Gastroesophageal sphincter (tissue), 4 donors: ENCODE results near the gene RSRC1. TPM values are rescaled to one million over a fixed set of nuclear protein-coding genes. Genes with fewer than 3 reads are reported as not detected.
"Not testable (repeated sequence)": the region's sequence is repeated elsewhere in the genome, so short reads cannot be mapped to it uniquely, and the experiment has no call there.

Experiments
- ATAC-seq: fragments of 150-250 bp; one replicate; pipeline ENCODE4 v1.9.1; 2016; ENCODE audit warnings: mild to moderate bottlenecking, moderate library complexity
- H3K27ac ChIP-seq, 4 donors: fragments of 200-600 bp; sonication (generic) in 3 of 4; 1 replicate in 3 of 4; 2 replicates in 1 of 4; pipeline ENCODE4 v1.5.1; 2016 to 2019
- H3K27me3 ChIP-seq: fragments of 200-600 bp; sonication (generic); one replicate; pipeline ENCODE4 v1.5.1; 2019
- H3K36me3 ChIP-seq, 2 donors: fragments of 200-600 bp; sonication (generic); one replicate each; pipeline ENCODE4 v1.5.1; 2019; ENCODE audit warnings: control low read depth in 1 of 2
- H3K4me1 ChIP-seq, 3 donors: fragments of 200-600 bp; sonication (generic); 1 replicate in 2 of 3; 2 replicates in 1 of 3; pipeline ENCODE4 v1.5.1; 2016 to 2019; ENCODE audit warnings: control low read depth in 2 of 3
- H3K4me3 ChIP-seq, 2 donors: fragments of 200-600 bp; sonication (generic); one replicate each; pipeline ENCODE4 v1.5.1; 2019; ENCODE audit warnings: mild to moderate bottlenecking in 1 of 2, moderate library complexity in 1 of 2
- H3K9me3 ChIP-seq, 3 donors: fragments of 200-600 bp; sonication (generic); one replicate each; pipeline ENCODE4 v1.5.1; 2017 to 2019; ENCODE audit warnings: control low read depth in 2 of 3
- CTCF ChIP-seq, 4 experiments: fragments of 200-600 bp in 2 of 4; fragments of 450-650 bp in 2 of 4; sonication (generic) in 1 of 4; IDR thresholded peaks; one replicate each; pipeline ENCODE4 v1.5.1; 2017 to 2019; ENCODE audit warnings: antibody characterized with exemption in 4 of 4, mild to moderate bottlenecking in 2 of 4, moderate library complexity in 2 of 4
- EP300 ChIP-seq: sonication (generic); formaldehyde crosslinking; IDR thresholded peaks from one replicate; pipeline ENCODE4 v1.6.1; 2017; ENCODE audit warnings: antibody characterized with exemption, mild to moderate bottlenecking
- POLR2A ChIP-seq, 2 donors: fragments of 450-650 bp; IDR thresholded peaks; one replicate each; pipeline ENCODE4 v1.6.1; 2017; ENCODE audit warnings: antibody characterized with exemption in 2 of 2, mild to moderate bottlenecking in 2 of 2, moderate library complexity in 1 of 2
- POLR2AphosphoS5 ChIP-seq: sonication (generic); formaldehyde crosslinking; IDR thresholded peaks from one replicate; pipeline ENCODE4 v1.6.1; 2017; ENCODE audit warnings: antibody characterized with exemption
- WGBS, 2 donors: methylation state at CpG; one replicate each; pipeline ENCODE4 v1.1.5; 2018; ENCODE audit warnings: low coverage in 1 of 2; 5-methylcytosine and 5-hydroxymethylcytosine counted together
- total RNA-seq, 4 donors: library from RNA; depleted of rRNA; stranded (reverse); fragments of >200 nt; gene quantifications; one replicate each; pipeline ENCODE4 v1.1.0, GENCODE V29; 2016

Gene RSRC1
- total RNA-seq, 4 donors from 2014 or later, result 40.6 to 66.0 (median 43.9) TPM

DNA sequence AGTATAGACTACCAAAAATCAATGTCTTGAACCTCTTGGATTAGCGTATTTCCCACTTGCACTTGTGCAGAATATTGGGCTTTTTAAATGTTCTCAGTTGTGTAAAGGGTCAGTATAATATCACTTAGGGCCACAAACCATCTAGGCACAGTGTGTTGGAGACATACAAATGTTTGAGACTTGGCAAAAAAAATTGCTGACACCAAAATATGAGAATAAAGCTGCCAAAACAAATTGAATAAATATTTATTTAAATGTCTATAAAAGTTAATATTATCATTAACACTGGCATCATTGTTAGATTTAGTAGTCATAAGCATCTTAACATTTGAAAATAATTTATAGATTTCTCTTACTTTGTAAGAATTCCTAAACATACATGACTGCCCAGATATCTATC is 430.2 kb downstream of the RSRC1 start:
- H3K27ac ChIP-seq, result no peak overlapping the region
- no peaks in the 10 kb centered on the region for H3K9me3 ChIP-seq
- H3K4me1 ChIP-seq, result no peaks in the 10 kb centered on the region
- H3K4me3 ChIP-seq, result no peak overlapping the region
- H3K27me3 ChIP-seq, result no peaks in the 10 kb centered on the region
- peaks cover 0 to 10% of the 10 kb centered on the region in 2 donors for H3K36me3 ChIP-seq
- no peak for ATAC-seq
- TF ChIP-seq CTCF (IDR thresholded peaks at IDR 0.05), result no peak
- TF ChIP-seq POLR2A (IDR thresholded peaks at IDR 0.05), result no peak
- TF ChIP-seq POLR2AphosphoS5, result no peak
- no peak for TF ChIP-seq EP300
- 93% methylated on average over 1 of the region's 1 CpG; no CpG with 5 or more reads in 1 of the 2 donors for WGBS, 2 donors

DNA sequence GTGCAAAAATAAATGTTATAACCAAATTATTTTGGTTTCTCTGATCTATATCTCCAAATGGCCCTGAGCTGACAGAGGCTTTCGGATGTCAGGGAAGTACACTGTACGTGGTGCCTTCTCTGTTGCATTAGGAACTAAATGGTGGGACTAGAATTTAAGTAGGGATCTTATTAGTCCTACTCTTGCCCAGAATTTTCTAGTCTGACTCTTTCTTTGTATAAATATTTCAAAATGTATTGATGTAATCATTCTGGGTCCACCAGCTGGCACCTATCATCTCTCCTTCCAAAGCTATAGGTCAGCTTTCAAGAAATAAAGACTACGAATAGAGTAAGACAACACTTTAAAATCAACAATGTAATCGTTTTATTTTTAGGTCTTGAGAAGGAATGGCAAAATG is 438.8 kb downstream of the RSRC1 start:
- no peak for ATAC-seq
- H3K27me3 ChIP-seq, result no peaks in the 10 kb centered on the region
- no peak overlapping the region for H3K4me3 ChIP-seq
- WGBS, 2 donors, result 38 to 54% methylated on average over 4 of the region's 4 CpGs
- TF ChIP-seq EP300, result no peak
- TF ChIP-seq POLR2A (IDR thresholded peaks at IDR 0.05), result no peak
- no peak for TF ChIP-seq CTCF (IDR thresholded peaks at IDR 0.05)
- no peak for TF ChIP-seq POLR2AphosphoS5
- H3K4me1 ChIP-seq, result no peaks in the 10 kb centered on the region
- H3K36me3 ChIP-seq, result peaks cover 0 to 27% of the 10 kb centered on the region in 2 donors
- peaks cover 0 to 5% (median 0%) of the 10 kb centered on the region in 3 donors for H3K9me3 ChIP-seq
- no peak overlapping the region for H3K27ac ChIP-seq

DNA sequence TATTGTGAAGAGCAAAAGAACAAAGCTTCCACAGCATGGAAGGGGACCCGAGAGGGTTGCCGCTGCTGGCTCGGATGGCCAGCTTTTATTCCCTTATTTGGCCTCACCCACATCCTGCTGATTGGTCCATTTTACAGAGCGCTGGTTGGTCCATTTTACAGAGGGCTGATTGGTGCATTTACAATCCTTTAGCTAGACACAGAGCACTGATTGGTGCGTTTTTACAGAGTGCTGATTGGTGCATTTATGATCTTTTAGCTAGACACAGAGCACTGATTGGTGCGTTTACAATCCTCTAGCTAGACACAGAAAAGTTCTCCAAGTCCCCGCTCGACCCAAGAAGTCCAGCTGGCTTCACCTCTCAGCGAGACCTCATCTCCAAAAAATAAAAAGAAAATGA is 440.0 kb downstream of the RSRC1 start:
- ATAC-seq, H3K27ac ChIP-seq, H3K4me1 ChIP-seq, H3K9me3 ChIP-seq, H3K4me3 ChIP-seq, H3K27me3 ChIP-seq: not testable (repeated sequence)
- 97% methylated on average over 5 to 6 of the region's 9 CpGs for WGBS, 2 donors
- H3K36me3 ChIP-seq, result peaks cover 0 to 24% of the 10 kb centered on the region in 2 donors

GRCh38 chr3:158552124-158552523 is 442.2 kb downstream of the RSRC1 start:
- ATAC-seq, result no peak
- Histone ChIP-seq H3K27me3 (no peaks in the 10 kb centered on the region), H3K4me3 (no peak overlapping the region), H3K4me1 (no peaks in the 10 kb centered on the region), H3K36me3 (peaks cover 0 to 20% of the 10 kb centered on the region in 2 donors), H3K9me3 (peaks cover 0 to 5% (median 0%) of the 10 kb centered on the region in 3 donors), H3K27ac (no peak overlapping the region)
- 82 to 90% methylated on average over 2 of the region's 2 CpGs for WGBS, 2 donors
- TF ChIP-seq POLR2AphosphoS5 (no peak), EP300 (no peak), CTCF (IDR thresholded peaks at IDR 0.05) (no peak), POLR2A (IDR thresholded peaks at IDR 0.05) (no peak)

GRCh38 chr3:158559504-158559903 is 449.6 kb downstream of the RSRC1 start:
- H3K9me3 ChIP-seq, result no peaks in the 10 kb centered on the region
- ATAC-seq, result no peak
- no peaks in the 10 kb centered on the region for H3K27me3 ChIP-seq
- no peak overlapping the region for H3K27ac ChIP-seq
- no peak overlapping the region for H3K4me3 ChIP-seq
- H3K4me1 ChIP-seq, result no peaks in the 10 kb centered on the region
- H3K36me3 ChIP-seq, result no peaks in the 10 kb centered on the region
- TF ChIP-seq POLR2A (IDR thresholded peaks at IDR 0.05), result no peak
- no peak for TF ChIP-seq POLR2AphosphoS5
- TF ChIP-seq EP300, result no peak
- no peak for TF ChIP-seq CTCF (IDR thresholded peaks at IDR 0.05)
- WGBS, 2 donors, result 66 to 78% methylated on average over 3 to 4 of the region's 4 CpGs
